Measurements from ENCODE around the gene MBD2. TPM values are rescaled to one million over a fixed set of nuclear protein-coding genes. Genes with fewer than 3 reads are reported as not detected.

Gene MBD2
- total RNA-seq, 3 donors from 2014 or later: 83.3 to 108 (median 106) TPM

DNA sequence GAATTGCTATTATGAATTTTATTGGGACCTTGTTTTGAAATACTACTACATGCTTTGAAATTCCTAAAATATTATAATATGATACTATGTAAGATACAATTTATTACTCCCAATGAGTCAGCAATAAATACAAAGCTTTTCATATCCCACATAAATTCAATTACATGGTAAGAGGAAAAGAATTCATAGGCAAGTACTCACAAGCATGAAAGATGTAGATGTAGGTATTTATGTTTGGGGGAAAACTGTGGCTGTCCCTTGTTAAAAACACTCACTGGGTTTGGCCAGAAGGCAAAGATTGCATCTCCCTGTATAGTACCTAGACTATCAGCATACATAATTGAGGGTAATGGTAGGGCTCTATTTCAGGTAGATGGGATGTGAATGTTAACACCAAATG, 90.4 kb downstream of the MBD2 start:
- Histone ChIP-seq H3K4me3 (no peak overlapping the region), H3K4me1 (ENCODE audit: low read depth) (no peaks in the 10 kb centered on the region), H3K36me3 (ENCODE audit: low read depth) (no peaks in the 10 kb centered on the region), H3K9me3 (peaks cover 3% of the 10 kb centered on the region)
- intact Hi-C loops (cut with DNase I, micrococcal nuclease): no loop called here
- ATAC-seq (no peak), DNase-seq (no peak)
- TF ChIP-seq, protein P1, sequence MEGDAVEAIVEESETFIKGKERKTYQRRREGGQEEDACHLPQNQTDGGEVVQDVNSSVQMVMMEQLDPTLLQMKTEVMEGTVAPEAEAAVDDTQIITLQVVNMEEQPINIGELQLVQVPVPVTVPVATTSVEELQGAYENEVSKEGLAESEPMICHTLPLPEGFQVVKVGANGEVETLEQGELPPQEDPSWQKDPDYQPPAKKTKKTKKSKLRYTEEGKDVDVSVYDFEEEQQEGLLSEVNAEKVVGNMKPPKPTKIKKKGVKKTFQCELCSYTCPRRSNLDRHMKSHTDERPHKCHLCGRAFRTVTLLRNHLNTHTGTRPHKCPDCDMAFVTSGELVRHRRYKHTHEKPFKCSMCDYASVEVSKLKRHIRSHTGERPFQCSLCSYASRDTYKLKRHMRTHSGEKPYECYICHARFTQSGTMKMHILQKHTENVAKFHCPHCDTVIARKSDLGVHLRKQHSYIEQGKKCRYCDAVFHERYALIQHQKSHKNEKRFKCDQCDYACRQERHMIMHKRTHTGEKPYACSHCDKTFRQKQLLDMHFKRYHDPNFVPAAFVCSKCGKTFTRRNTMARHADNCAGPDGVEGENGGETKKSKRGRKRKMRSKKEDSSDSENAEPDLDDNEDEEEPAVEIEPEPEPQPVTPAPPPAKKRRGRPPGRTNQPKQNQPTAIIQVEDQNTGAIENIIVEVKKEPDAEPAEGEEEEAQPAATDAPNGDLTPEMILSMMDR (IDR thresholded peaks at IDR 0.05): no peak

DNA sequence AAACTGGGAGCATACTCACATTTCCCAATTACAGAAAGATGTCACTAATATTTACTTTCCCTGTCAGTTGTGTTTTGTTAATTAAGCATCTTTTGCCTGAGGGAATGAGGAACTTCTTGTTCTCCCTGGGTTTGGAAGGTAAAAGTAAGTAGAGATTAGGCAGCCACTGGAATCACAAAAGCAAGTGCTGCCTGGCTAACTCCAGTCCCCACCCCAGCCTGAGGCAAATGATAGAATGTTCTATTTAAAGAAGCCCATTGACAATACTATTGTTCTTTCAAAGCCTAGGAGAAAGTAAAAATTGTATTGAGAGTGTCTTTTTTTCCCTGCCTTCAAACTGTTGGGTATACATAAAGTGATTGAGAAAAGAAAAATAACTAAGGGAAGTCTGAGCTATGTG, 93.8 kb downstream of the MBD2 start:
- DNase-seq (no peak), ATAC-seq (no peak)
- TF ChIP-seq, protein P1 (IDR thresholded peaks at IDR 0.05): no peak
- Histone ChIP-seq H3K9me3 (no peaks in the 10 kb centered on the region), H3K4me1 (ENCODE audit: low read depth) (no peaks in the 10 kb centered on the region), H3K4me3 (no peak overlapping the region), H3K36me3 (ENCODE audit: low read depth) (no peaks in the 10 kb centered on the region)
- intact Hi-C loops (cut with DNase I, micrococcal nuclease): no loop called here

DNA sequence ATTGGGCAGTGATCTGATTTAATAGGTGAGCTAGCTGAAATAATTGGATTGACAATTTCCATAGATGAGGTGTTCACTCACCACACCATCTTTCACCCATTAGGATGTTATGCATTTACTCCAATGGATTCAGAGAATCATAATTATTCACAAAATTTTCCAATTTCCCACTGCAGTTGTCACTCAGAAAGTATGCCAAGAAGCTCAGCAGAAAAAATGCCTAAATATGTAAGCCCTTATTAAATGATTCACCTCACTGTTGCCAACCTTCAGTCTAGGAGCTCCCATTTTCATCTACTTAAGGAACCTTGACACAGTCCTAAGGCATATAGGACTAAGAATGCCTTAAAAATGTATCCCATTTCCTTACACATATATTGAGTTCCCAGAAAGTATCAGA, 94.3 kb downstream of the MBD2 start:
- ATAC-seq (no peak), DNase-seq (no peak)
- Histone ChIP-seq H3K36me3 (ENCODE audit: low read depth) (no peaks in the 10 kb centered on the region), H3K9me3 (no peaks in the 10 kb centered on the region), H3K4me3 (no peak overlapping the region), H3K4me1 (ENCODE audit: low read depth) (no peaks in the 10 kb centered on the region)
- TF ChIP-seq, protein P1 (IDR thresholded peaks at IDR 0.05): no peak
- intact Hi-C loops (cut with DNase I, micrococcal nuclease): no loop called here

DNA sequence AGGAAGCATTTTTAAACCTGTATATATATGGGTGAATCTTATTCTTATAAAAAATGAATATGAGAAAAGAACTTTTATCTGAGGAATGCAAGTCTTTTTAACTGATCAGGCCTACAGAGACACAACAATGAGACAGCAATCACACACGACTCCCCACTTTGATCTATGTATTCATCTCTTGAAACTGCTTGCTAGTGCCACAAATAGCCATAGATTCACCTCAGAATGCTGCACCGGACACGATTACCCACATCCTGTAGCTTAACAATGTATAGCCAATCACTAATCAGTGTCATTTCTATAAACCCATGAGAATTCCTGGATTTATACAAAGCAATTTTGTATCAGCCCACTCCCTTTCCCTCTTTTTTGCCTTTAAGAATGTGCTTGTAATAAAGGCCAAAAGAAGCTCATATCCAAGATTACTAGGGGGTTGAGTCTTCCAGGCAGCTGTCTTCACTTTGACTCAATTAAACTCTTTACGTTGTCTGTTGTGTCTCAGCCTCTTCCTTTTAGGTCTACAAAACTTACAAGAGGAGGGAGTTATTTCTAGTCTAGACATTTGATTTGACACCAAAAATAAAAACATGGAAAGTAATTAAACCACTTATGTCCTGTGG, 94.9 kb downstream of the MBD2 start:
- no peak for ATAC-seq
- no peaks in the 10 kb centered on the region for H3K4me1 ChIP-seq (ENCODE audit: low read depth)
- TF ChIP-seq, protein P1 (IDR thresholded peaks at IDR 0.05): no peak
- no peaks in the 10 kb centered on the region for H3K9me3 ChIP-seq
- intact Hi-C loops (cut with DNase I, micrococcal nuclease): loop anchor here in 1 of 2 donors (10.0 kb wide), 1 partner anchor 435 kb away; no protein-coding TSS in a partner anchor
- DNase-seq: no peak
- H3K36me3 ChIP-seq (ENCODE audit: low read depth): no peaks in the 10 kb centered on the region
- H3K4me3 ChIP-seq: no peak overlapping the region

DNA sequence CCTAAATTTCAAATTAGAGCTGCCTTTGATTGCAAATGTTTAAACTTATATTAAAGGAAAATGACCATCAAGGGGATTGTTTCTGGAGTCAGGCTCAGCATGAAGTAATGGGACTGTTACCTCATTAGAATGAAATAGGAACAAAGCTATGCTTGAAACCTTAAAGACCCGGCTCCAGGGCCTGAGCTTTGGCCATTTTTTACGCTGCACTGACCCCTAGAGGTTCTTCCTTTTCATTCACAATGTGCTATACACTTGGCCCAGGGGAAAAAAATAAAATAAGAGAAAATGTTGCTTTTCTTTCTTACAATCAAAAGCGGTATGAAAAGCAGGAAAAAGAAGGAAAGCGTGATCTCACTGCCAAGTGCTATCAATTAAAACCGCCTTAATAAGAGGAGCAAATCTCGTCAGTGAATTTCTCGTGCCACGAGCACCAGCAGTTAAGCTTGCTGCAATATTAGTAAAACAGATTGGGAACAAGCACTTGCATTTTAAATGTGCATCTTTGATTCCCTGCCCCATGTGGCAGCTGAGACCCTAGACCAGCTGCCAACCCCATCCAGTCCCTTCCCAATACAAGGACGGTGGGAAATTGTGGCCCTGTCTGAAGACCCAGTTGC, 96.6 kb downstream of the MBD2 start:
- H3K4me3 ChIP-seq: no peak overlapping the region
- intact Hi-C loops (cut with DNase I, micrococcal nuclease): loop anchor here in 1 of 2 donors (10.0 kb wide), 1 partner anchor 433 kb away; no protein-coding TSS in a partner anchor
- peak in 1 of 3 donors; percentile 21 for DNase-seq
- TF ChIP-seq, protein P1 (IDR thresholded peaks at IDR 0.05): no peak
- no peak for ATAC-seq
- no peaks in the 10 kb centered on the region for H3K9me3 ChIP-seq
- H3K4me1 ChIP-seq (ENCODE audit: low read depth): no peaks in the 10 kb centered on the region
- H3K36me3 ChIP-seq (ENCODE audit: low read depth): no peaks in the 10 kb centered on the region
